ENCODE data around the gene RNF223.
A peak's percentile ranks its signal among the peaks of the same experiment; 100 is the strongest.

Gene RNF223

DNA sequence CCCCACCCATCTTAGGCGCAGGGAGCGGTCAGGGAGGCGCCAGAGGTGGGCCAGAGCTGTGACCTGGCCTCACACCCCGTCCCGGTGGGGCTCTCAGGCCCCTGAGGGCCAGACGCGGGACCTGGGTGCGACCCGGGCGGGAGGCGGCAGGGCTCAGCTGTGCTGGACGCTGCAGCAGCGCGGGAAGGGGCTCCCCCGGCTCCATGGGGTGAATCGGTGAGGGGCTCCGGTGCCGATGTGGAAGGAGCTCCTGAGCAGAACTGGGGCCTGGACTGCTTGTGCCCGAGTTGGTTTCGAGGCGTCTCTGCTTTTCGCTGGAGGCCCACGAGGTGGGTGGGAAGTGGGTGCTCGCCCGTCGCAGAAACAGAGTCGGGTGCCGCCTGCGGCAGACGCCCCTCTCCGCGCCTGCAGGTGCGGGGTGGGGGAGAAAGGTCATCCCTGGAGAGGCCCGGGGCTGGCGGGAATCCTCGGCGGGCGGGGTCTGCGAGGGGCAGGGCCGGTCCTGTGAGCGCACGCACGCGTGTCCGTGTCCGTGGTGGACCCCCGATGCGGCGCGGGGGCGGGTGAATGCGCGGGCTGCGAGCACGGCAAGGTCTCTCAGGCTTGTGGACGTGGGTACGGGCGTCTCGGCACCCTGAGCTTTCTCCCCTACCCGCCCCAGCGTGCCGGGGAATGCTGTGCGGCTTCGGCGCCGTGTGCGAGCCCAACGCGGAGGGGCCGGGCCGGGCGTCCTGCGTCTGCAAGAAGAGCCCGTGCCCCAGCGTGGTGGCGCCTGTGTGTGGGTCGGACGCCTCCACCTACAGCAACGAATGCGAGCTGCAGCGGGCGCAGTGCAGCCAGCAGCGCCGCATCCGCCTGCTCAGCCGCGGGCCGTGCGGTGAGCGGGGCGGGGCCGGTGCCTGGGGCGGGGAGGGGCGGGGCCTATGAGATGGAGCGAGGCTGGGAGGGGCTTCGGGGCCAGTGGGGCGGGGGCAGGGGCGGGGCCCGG is 33.8 kb downstream of the RNF223 start:
- Histone ChIP-seq H3K4me1 (peaks cover 32 to 55% (median 51%) of the 10 kb centered on the region in 10 experiments), H3K36me3 (peaks cover 0 to 42% (median 13%) of the 10 kb centered on the region in 11 experiments; a peak in 10 of 22 replicates), H4K20me1 (peaks cover 46 to 96% (median 71%) of the 10 kb centered on the region in 11 experiments; a peak in 21 of 22 replicates), H3K4me3 (peak overlapping the region; percentile 44 to 69 (median 56)), H3K4me2 (peak overlapping the region; percentile 98 to 100 (median 100)), H3K27me3 (peaks cover 11 to 49% (median 16%) of the 10 kb centered on the region in 11 experiments; a peak in 19 of 22 replicates), H3K9ac (peak overlapping the region in 10 of 11 experiments; percentile 7 to 71 (median 56); a peak in 17 of 22 replicates), H3K9me3 (replicated peaks in 1 of 11) (no peaks in the 10 kb centered on the region), H3K27ac (peak overlapping the region in 4 of 11 experiments; percentile 13 to 32 (median 26); a peak in 5 of 22 replicates)
- no peak for TF ChIP-seq Cebpa-rat (IDR thresholded peaks at IDR 0.05)

GRCh38 chr1:1039145-1039910 is 34.8 kb downstream of the RNF223 start:
- Histone ChIP-seq H4K20me1 (peaks cover 51 to 96% (median 78%) of the 10 kb centered on the region in 11 experiments; a peak in 21 of 22 replicates), H3K4me1 (peaks cover 33 to 59% (median 55%) of the 10 kb centered on the region in 10 experiments), H3K27ac (0 out of 22 replicates have a peak overlapping the region, but pooled peaks of 1 of the 11 experiments have one; percentile 13), H3K9me3 (replicated peaks in 1 of 11) (no peaks in the 10 kb centered on the region), H3K9ac (peak overlapping the region in 7 of 11 experiments; percentile 50 to 71 (median 58); a peak in 11 of 22 replicates), H3K4me3 (peak overlapping the region in 7 of 10 experiments; percentile 44 to 69 (median 57); a peak in 12 of 20 replicates), H3K4me2 (peak overlapping the region; percentile 98 to 100 (median 100)), H3K27me3 (peaks cover 20 to 58% (median 24%) of the 10 kb centered on the region in 11 experiments), H3K36me3 (peaks cover 0 to 34% (median 8%) of the 10 kb centered on the region in 11 experiments; a peak in 7 of 22 replicates)
- no peak for TF ChIP-seq Cebpa-rat (IDR thresholded peaks at IDR 0.05)

- Histone ChIP-seq H4K20me1 (peaks cover 57 to 97% (median 84%) of the 10 kb centered on the region in 11 experiments; a peak in 21 of 22 replicates), H3K27ac (no peak overlapping the region), H3K27me3 (peaks cover 26 to 64% (median 31%) of the 10 kb centered on the region in 11 experiments), H3K9ac (0 out of 22 replicates have a peak overlapping the region, but pooled peaks of 1 of the 11 experiments have one; percentile 69), H3K9me3 (replicated peaks in 1 of 11) (no peaks in the 10 kb centered on the region), H3K4me3 (no peak overlapping the region), H3K4me1 (peaks cover 39 to 66% (median 62%) of the 10 kb centered on the region in 10 experiments), H3K4me2 (peak overlapping the region; percentile 98 to 100 (median 100)), H3K36me3 (peaks cover 0 to 28% (median 2%) of the 10 kb centered on the region in 11 experiments; a peak in 7 of 22 replicates)
- TF ChIP-seq Cebpa-rat (IDR thresholded peaks at IDR 0.05), result no peak
Measured at GRCh38 chr1:1038694-1039093, 35.4 kb downstream of the RNF223 start.

GRCh38 chr1:1037366-1038327 is 36.5 kb downstream of the RNF223 start:
- H3K36me3 ChIP-seq, result peaks cover 0 to 19% (median 0%) of the 10 kb centered on the region in 11 experiments; a peak in 4 of 22 replicates
- no peak overlapping the region for H3K27ac ChIP-seq
- H3K4me1 ChIP-seq, result peaks cover 40 to 73% (median 67%) of the 10 kb centered on the region in 10 experiments
- peak overlapping the region in 2 of 11 experiments; percentile 29 to 37; a peak in 2 of 22 replicates for H3K9ac ChIP-seq
- no peak for TF ChIP-seq Cebpa-rat (IDR thresholded peaks at IDR 0.05)
- peaks cover 58 to 94% (median 80%) of the 10 kb centered on the region in 11 experiments; a peak in 21 of 22 replicates for H4K20me1 ChIP-seq
- H3K4me2 ChIP-seq, result peak overlapping the region; percentile 98 to 100 (median 100); a peak in 21 of 22 replicates
- no peaks in the 10 kb centered on the region for H3K9me3 ChIP-seq (replicated peaks in 1 of 11)
- H3K27me3 ChIP-seq, result peaks cover 31 to 73% (median 37%) of the 10 kb centered on the region in 11 experiments
- H3K4me3 ChIP-seq, result no peak overlapping the region; a peak in 1 of 20 replicates

GRCh38 chr1:1035291-1035943 is 38.7 kb downstream of the RNF223 start:
- H3K4me1 ChIP-seq, result peaks cover 55 to 91% (median 86%) of the 10 kb centered on the region in 10 experiments
- H3K4me2 ChIP-seq, result peak overlapping the region in 8 of 11 experiments; percentile 1 to 100 (median 62); a peak in 5 of 22 replicates
- TF ChIP-seq Cebpa-rat (IDR thresholded peaks at IDR 0.05), result no peak
- H3K27me3 ChIP-seq, result peaks cover 30 to 84% (median 36%) of the 10 kb centered on the region in 11 experiments
- H3K9ac ChIP-seq, result no peak overlapping the region
- no peak overlapping the region for H3K27ac ChIP-seq
- no peaks in the 10 kb centered on the region for H3K9me3 ChIP-seq (replicated peaks in 1 of 11)
- H3K4me3 ChIP-seq, result no peak overlapping the region
- H3K36me3 ChIP-seq, result peaks cover 0 to 5% (median 0%) of the 10 kb centered on the region in 11 experiments; a peak in 1 of 22 replicates
- H4K20me1 ChIP-seq, result peaks cover 69 to 95% (median 80%) of the 10 kb centered on the region in 11 experiments; a peak in 21 of 22 replicates

- peak overlapping the region in 3 of 11 experiments; percentile 67 to 70 (median 68); a peak in 6 of 22 replicates for H3K9ac ChIP-seq
- peaks cover 59 to 85% (median 70%) of the 10 kb centered on the region in 11 experiments; a peak in 21 of 22 replicates for H4K20me1 ChIP-seq
- H3K4me1 ChIP-seq, result peaks cover 45 to 84% (median 77%) of the 10 kb centered on the region in 10 experiments
- no peaks in the 10 kb centered on the region for H3K9me3 ChIP-seq (replicated peaks in 1 of 11)
- H3K4me2 ChIP-seq, result peak overlapping the region; percentile 87 to 98 (median 93)
- no peak for TF ChIP-seq Cebpa-rat (IDR thresholded peaks at IDR 0.05)
- H3K27ac ChIP-seq, result no peak overlapping the region
- H3K4me3 ChIP-seq, result peak overlapping the region; percentile 45 to 65 (median 55); a peak in 16 of 20 replicates
- H3K27me3 ChIP-seq, result peaks cover 22 to 73% (median 27%) of the 10 kb centered on the region in 11 experiments
- H3K36me3 ChIP-seq, result peaks cover 0 to 5% (median 0%) of the 10 kb centered on the region in 11 experiments; a peak in 1 of 22 replicates
Measured at GRCh38 chr1:1034439-1034781, 39.7 kb downstream of the RNF223 start.
